ENCODE measurements around the gene THOC6.

DNA sequence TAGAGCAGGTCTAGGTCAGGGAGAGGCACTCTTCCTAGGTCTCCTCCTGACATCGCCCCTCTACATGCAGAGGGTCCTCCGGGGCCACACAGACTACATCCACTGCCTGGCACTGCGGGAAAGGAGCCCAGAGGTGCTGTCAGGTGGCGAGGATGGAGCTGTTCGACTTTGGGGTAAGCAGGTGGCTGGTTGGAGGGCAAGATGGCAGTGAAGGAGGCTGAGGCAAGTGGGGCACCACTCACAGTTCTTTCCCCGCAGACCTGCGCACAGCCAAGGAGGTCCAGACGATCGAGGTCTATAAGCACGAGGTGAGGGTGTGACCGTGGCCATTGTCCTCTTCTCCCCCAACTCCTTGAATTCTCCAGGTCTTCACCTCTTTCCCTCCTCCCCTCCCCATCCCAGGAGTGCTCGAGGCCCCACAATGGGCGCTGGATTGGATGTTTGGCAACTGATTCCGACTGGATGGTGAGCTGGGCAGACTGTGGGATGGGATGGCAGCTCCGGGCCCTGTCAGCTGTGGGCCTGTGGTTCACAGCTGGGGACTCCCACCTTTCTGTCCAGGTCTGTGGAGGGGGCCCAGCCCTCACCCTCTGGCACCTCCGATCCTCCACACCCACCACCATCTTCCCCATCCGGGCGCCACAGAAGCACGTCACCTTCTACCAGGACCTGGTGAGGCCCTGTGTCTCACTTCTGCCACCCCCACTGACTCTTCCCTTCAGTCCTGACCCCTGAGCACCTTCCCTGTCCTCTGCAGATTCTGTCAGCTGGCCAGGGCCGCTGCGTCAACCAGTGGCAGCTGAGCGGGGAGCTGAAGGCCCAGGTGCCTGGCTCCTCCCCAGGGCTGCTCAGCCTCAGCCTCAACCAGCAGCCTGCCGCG lies 3.0 kb downstream of the THOC6 start:
- no peak for TF ChIP-seq TP53 (CRISPR knock-in tag; IDR thresholded peaks at IDR 0.05)
- TF ChIP-seq, protein P1, sequence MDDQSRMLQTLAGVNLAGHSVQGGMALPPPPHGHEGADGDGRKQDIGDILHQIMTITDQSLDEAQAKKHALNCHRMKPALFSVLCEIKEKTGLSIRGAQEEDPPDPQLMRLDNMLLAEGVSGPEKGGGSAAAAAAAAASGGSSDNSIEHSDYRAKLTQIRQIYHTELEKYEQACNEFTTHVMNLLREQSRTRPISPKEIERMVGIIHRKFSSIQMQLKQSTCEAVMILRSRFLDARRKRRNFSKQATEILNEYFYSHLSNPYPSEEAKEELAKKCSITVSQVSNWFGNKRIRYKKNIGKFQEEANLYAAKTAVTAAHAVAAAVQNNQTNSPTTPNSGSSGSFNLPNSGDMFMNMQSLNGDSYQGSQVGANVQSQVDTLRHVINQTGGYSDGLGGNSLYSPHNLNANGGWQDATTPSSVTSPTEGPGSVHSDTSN (IDR thresholded peaks at IDR 0.05): no peak
- no peak for TF ChIP-seq ZFP36 (IDR thresholded peaks at IDR 0.05; ENCODE audit: borderline replicate concordance, partially characterized antibody)
- no peak for TF ChIP-seq JUNB (IDR thresholded peaks at IDR 0.05)
- TF ChIP-seq, protein P2, sequence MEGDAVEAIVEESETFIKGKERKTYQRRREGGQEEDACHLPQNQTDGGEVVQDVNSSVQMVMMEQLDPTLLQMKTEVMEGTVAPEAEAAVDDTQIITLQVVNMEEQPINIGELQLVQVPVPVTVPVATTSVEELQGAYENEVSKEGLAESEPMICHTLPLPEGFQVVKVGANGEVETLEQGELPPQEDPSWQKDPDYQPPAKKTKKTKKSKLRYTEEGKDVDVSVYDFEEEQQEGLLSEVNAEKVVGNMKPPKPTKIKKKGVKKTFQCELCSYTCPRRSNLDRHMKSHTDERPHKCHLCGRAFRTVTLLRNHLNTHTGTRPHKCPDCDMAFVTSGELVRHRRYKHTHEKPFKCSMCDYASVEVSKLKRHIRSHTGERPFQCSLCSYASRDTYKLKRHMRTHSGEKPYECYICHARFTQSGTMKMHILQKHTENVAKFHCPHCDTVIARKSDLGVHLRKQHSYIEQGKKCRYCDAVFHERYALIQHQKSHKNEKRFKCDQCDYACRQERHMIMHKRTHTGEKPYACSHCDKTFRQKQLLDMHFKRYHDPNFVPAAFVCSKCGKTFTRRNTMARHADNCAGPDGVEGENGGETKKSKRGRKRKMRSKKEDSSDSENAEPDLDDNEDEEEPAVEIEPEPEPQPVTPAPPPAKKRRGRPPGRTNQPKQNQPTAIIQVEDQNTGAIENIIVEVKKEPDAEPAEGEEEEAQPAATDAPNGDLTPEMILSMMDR (IDR thresholded peaks at IDR 0.05): no peak
- TF ChIP-seq, protein P3, sequence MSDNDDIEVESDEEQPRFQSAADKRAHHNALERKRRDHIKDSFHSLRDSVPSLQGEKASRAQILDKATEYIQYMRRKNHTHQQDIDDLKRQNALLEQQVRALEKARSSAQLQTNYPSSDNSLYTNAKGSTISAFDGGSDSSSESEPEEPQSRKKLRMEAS (IDR thresholded peaks at IDR 0.05): no peak
- TF ChIP-seq POLR2AphosphoS2 (conservative IDR thresholded peaks at IDR 0.05; ENCODE audit: low read length): peak; percentile 24; the same call in 1 of the 2 replicates
- TF ChIP-seq RFX5 (IDR thresholded peaks at IDR 0.05): no peak
- TF ChIP-seq SMC3 (IDR thresholded peaks at IDR 0.05): no peak
- no peak for TF ChIP-seq POLR2A (IDR thresholded peaks at IDR 0.05; ENCODE audit: low read length)
